Right lobe of liver (tissue), 4 donors: Measurements from ENCODE around the gene NUDT22.

Experiments used
- CTCF ChIP-seq, 4 donors: fragments of 200-600 bp in 3 of 4; fragments of 450-650 bp in 1 of 4; IDR thresholded peaks; one replicate each; pipeline versions ENCODE4 v1.5.1 to v1.8.0; 2016 to 2022; ENCODE audit warnings: antibody characterized with exemption in 4 of 4, mild to moderate bottlenecking in 2 of 4
- POLR2A ChIP-seq: fragments of 450-650 bp; IDR thresholded peaks from one replicate; pipeline ENCODE4 v1.6.1; 2017; ENCODE audit warnings: antibody characterized with exemption, mild to moderate bottlenecking
- donor health status: DM: no; HTN: no; CAD: no.
- donor health status: DM: no; HTN: no; CAD: no.
- donor health status: DM: no; HTN: yes; CAD: no.

GRCh38 chr11:64278576-64279190, 52.6 kb downstream of the NUDT22 start:
- TF ChIP-seq CTCF (IDR thresholded peaks at IDR 0.05) (no peak), POLR2A (no peak)
